ENCODE results near the gene TRIM3.
A peak's percentile ranks its signal among the peaks of the same experiment; 100 is the strongest.

Gene TRIM3

GRCh38 chr11:6480299-6480914 is 6.7 kb upstream of the TRIM3 start:
- no peak for DNase-seq

DNA sequence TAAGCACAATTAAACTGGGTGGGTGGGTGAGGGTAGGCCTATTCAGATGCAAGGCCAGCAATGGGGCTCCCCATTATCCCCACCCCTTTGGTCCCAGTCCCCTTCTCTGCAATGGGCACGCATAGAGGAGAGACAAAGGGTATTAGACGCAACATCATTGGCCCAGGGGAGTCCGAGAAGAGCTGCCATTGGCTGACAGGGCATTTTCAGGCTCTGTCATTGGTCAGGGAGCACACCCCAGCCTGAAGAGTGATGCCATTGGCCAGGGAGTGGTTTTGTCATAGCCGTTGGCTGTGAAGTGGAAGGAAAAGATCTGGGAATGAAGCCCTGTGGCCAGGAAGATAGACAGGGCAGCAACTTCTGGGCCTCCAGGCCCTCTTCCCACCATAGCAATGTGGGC is 2.8 kb upstream of the TRIM3 start:
- DNase-seq = no peak

GRCh38 chr11:6475936-6476335 is 2.2 kb upstream of the TRIM3 start:
- no peak for DNase-seq

- DNase-seq = no peak
Measured at GRCh38 chr11:6474806-6475500, 1.2 kb upstream of the TRIM3 start.

GRCh38 chr11:6474413-6474792 is 662 bp upstream of the TRIM3 start:
- DNase-seq = no peak

DNA sequence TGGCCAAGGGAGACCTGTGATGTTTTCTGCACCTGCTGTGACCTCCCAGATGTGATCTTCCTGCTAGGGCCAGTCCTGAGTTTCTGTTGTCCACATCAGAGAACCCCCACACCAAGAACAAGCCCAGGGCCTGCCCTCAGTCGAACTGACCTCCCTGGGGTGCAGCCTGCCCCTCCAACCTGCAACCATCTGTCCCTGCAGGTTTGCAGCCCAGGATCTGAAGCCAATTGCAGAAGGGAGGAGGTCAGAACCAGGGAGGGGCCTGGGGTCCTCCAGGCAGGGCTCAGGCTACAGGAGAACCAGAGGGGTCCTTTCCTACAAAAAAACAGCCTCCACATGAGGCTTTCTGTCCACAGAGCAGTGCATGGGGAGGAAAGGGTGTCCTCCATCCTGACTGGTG is 807 bp downstream of the TRIM3 start:
- DNase-seq = no peak

DNA sequence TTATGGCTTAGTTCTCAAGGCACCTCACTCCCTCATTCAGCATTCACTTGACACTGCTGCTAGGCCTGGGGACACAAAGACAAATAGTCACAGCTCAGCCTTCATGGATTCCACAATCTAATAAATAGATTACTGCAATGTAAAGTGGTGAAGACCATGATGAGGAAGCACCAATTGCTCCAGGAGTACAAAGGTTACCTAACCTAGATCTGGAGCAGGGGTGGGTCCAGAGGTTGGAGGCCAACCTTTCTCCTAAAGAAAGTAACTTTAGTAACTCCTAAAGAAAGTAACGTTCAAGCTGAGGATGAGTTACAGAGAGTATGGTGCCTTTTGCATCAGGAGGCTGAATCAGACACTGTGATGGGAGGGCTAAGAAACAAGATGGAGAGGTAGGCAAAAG is 4.1 kb downstream of the TRIM3 start:
- DNase-seq = no peak

DNA sequence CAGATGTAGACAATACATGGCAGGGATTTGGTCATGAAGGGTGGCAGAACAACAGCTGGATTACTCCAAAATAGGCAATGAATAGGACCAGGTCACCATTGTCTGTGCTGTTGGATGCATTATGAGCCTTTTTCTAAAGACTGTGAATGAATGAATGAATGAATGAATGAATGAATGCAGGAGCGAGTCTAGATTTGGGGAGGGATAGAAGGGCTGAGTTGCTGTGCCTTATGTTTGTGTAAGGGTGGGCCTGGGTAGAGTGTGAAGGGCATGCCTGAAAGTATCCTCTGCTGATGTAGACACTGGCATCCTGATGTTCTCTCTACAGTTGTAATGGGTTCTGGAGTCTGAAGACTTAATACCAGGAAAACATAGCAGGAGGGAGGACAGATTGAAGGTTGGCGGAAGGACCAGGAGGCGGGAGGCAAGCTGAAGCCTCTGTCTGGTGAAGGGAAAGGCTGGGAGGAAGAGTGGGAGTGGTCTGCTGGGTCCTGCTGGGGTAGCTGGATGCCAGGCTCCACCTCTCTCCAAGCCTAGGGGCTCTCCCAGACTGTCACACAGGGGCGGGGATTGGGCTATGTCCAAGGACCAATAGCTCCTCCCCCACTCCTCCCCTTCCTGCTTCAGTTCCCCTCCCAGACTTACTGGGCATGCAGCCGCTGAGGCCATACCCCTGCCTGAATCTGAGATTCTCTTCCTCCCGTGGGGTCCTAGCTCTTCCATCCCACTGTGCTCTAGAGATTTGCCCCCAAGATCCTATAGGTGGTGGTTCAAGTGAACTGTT is 4.8 kb downstream of the TRIM3 start:
- no peak for DNase-seq

DNA sequence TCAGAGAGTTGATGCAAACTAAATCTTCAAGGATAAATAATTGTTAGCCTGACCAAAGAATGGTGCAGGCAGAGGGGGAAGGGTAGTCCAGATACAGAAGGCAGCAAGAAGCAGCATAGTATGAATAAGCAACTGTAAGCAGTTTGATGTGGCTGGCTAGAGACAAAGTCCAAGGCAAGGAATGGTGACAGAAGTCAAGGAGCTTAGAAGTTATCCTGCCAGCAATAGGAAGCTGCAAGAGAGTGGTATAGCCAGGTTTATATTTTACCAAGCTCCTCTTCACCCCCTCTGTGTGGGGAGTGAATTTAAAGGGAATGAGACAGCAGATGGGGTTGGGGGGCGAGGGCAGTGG is 14.7 kb downstream of the TRIM3 start:
- DNase-seq = no peak

- no peak for DNase-seq
Measured at GRCh38 chr11:6458352-6459098, 15.2 kb downstream of the TRIM3 start.

- DNase-seq = no peak
Measured at GRCh38 chr11:6457581-6458320, 16.0 kb downstream of the TRIM3 start.

- no peak for DNase-seq
Measured at GRCh38 chr11:6456361-6457073, 17.2 kb downstream of the TRIM3 start.

- DNase-seq = no peak
Measured at GRCh38 chr11:6455070-6455469, 18.7 kb downstream of the TRIM3 start.

DNA sequence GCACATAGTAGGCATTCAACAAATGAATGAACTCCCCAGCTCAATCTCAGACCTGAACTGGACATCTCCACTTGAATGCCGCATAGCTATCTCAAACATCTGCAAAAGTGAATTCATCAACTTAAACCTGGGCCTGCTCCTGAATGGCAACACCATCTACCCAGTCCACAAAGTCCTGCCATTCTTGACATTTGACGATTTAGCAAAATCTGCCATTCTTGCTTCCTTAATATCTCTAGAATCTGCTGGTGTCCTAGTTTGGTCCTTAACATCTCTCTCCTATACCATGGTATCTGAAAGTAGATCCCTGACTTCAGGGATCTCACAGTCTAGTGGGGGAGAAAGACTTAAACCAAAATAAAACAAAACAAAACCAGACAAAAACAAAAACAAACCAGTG is 20.6 kb downstream of the TRIM3 start:
- DNase-seq = no peak

DNA sequence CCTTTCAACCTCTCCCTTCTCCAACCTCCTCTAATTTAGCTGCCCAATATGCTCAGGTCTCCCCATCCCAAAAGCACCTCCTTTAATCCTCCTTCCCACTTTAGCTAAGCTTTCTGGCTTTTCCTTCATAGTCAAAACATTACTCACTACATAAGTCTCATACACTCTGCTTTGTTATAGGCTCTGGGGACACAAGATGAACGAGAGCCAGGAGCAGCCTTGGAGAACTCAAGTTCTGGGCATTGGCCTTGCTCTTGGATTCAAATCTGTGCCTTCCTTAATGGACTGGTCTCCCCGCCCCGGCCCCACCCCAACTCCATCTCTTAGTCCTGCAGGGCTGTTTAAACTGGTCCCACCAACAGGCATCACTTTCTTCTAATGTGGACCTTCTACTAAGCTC is 21.5 kb downstream of the TRIM3 start:
- DNase-seq = no peak

DNA sequence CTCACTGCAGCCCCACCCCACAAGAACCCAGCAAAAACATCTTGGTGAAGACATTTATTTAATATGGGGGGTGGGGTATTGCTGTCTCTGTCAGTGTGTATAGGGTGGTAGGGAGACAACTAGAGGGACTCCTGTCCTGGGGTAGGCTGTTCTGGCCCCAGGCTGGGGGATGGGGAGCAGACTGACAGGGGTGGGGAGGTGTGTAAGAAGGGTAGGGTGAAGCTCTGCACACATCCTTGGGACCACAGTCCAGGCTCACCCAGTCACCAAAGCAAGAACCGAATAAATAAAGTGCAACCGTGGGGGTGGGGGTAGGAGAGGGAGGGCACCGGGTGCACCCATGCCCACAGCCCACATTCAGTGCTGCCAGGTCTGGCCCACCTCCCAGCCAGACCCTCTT is 25.2 kb downstream of the TRIM3 start:
- no peak for DNase-seq

- DNase-seq = peak; percentile 41
Measured at GRCh38 chr11:6443269-6444003, 30.3 kb downstream of the TRIM3 start.

DNA sequence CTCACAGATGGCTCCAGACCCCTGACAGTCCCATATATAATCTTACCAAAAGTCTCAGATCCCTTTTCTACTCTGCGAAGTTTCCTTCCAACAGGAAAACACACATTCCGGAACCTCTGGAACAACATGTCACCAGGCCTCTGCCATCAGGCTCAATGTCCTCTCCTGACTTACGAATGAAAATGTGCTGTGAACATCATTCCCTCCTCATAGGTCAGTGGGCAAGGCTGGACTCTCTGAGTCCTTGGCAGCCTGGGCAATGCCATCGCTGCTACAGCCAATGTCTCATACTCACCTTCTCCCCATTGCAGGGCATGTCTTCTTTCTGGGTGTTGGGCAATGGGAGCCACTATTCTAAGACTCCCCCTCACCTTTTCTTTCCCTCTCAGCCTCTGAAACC is 31.3 kb downstream of the TRIM3 start:
- no peak for DNase-seq

DNA sequence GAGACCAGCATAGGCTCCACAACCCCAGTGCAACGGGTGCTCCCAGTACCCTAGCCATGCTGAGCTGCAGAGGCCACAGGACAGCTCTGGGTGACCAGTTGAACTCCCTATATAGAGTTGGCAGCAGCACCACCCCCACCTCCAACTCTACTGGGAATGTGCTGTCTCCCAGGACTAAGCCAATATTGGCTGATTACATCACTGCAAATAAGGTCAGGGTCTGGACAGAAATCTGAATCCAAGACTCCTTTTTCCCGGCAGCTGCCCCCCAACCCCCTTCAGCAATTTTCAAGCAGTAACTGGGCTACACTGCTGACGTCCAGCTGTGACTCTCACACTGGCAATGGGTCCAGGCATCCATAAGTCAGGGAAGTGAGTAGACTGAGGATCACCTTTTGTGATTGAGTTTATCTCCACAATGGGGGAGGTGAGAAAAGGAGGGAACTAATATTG is 32.8 kb downstream of the TRIM3 start, which contains the start of gene HPX:
TSS of gene HPX (minus strand) at position 82 of the 453 bp plus-strand sequence. CDS start at position 58, 24 bp downstream.
- DNase-seq = no peak

DNA sequence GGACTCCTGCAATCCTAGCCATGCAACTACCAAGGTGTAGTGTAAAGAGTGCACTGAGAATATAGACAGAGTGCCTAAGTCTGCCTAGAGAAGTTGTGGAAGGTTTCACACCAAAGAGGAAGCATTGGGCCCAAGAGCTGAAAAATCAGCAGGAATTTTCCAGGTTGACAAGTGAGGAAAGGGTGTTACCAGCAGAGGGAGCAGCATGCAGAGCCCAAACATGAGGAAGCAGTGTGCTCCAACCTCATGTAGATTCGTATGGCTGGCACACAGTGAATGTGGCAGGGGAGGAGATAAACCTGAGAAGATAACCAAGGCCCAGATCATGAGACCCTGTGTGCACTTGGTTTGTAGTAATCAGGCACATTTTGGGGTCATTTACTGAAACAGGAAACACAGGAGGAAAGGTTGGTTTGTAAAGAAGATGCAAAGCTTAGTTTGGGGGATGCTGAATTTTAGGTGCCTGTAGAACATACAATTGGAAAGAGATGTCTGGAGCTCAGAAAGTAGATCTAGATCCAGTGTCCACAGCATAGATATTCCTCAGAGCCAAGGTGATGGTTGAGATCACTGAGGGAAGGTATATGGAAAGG is 34.7 kb downstream of the TRIM3 start:
- peak; percentile 15 for DNase-seq

DNA sequence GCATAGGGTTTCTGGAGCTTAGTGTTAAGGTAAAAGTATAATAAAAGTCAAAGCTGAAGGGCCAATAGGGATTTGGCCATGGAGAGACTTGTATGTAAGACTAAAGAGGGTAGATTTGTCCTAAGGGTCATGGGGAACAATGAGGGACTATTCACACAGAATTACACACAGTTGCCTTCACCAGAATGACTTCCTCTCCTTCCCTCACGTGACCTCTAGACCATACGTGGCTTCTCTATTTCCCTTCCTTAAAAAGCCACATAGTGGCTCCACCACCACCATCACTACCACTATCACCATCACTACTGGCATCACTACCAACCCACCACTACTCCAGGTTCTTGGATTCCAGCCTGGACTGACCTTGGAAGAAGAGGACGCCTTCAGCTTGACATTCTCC is 35.7 kb downstream of the TRIM3 start:
- no peak for DNase-seq
